SK-N-SH (cell line): ENCODE data around the gene EPHA6. TPM values are rescaled to one million over a fixed set of nuclear protein-coding genes. Genes with fewer than 3 reads are reported as not detected.

ENCODE experiments used
- CTCF ChIA-PET: fragments of 300-600, 350-600 bp; formaldehyde crosslinking; extraction: SDS; loops from one replicate; lab custom pipeline; 2021; lab: Yijun Ruan, JAX
- POLR2A ChIA-PET: fragments of 350-600 bp; sonication (Branson Sonifier 250); formaldehyde crosslinking; extraction: SDS; loops from one replicate; lab custom pipeline; 2020; ENCODE audit warnings: antibody characterized with exemption, inconsistent platforms; lab: Yijun Ruan, JAX
- DNase-seq: peaks from one replicate; pipeline ENCODE4 v3.0.0; 2012
- H2AFZ ChIP-seq: fragments of 200-600 bp; sonication (generic); 2 replicates; pipeline ENCODE4 v1.8.1; 2016; ENCODE audit warnings: antibody characterized with exemption, mild to moderate bottlenecking, low read depth
- H3F3A ChIP-seq: fragments of 200-600 bp; sonication (generic); replicated peaks from 2 replicates; pipeline ENCODE3; 2016; ENCODE audit warnings: antibody characterized with exemption, mild to moderate bottlenecking; ENCODE audit not compliant: insufficient read depth
- H3K27ac ChIP-seq, 2 experiments: fragments of 200-500 bp in 1 of 2; fragments of 200-600 bp in 1 of 2; sonication (Bioruptor generic) in 1 of 2; sonication (generic), shearing (Covaris generic) in 1 of 2; 2 replicates each; pipeline versions ENCODE4 v1.5.1 to v1.6.1; 2014 to 2016; ENCODE audit warnings: low read depth in 2 of 2, inconsistent platforms in 1 of 2, low read length in 1 of 2, mild to moderate bottlenecking in 1 of 2, mixed read lengths in 1 of 2
- H3K27me3 ChIP-seq: fragments of 200-600 bp; sonication (generic), shearing (Covaris generic); 2 replicates; pipeline ENCODE4 v1.6.1; 2016; ENCODE audit warnings: mixed run types; ENCODE audit not compliant: insufficient read depth
- H3K36me3 ChIP-seq, 2 experiments: fragments of 200-500 bp in 1 of 2; fragments of 200-600 bp in 1 of 2; sonication (Bioruptor generic) in 1 of 2; sonication (generic) in 1 of 2; replicated peaks in 1 of 2; 2 replicates each; pipeline versions ENCODE3 to v1.5.1; 2014 to 2016; ENCODE audit warnings: low read length in 1 of 2, mild to moderate bottlenecking in 1 of 2; ENCODE audit not compliant: insufficient read depth in 2 of 2, control insufficient read depth in 1 of 2
- H3K4me1 ChIP-seq, 2 experiments: fragments of 200-500 bp in 1 of 2; fragments of 200-600 bp in 1 of 2; sonication (Bioruptor generic) in 1 of 2; sonication (generic), shearing (Covaris generic) in 1 of 2; 2 replicates each; pipeline versions ENCODE4 v1.5.1 to v1.6.1; 2014 to 2016; ENCODE audit warnings: low read depth in 1 of 2, low read length in 1 of 2, mixed run types in 1 of 2; ENCODE audit not compliant: insufficient read depth in 2 of 2, control insufficient read depth in 1 of 2
- H3K4me2 ChIP-seq: fragments of 200-600 bp; sonication (generic), shearing (Covaris generic); 2 replicates; pipeline ENCODE4 v1.6.1; 2017; ENCODE audit warnings: mixed run types
- H3K4me3 ChIP-seq, 2 experiments: fragments of 200-500 bp in 1 of 2; fragments of 200-600 bp in 1 of 2; sonication (Bioruptor generic) in 1 of 2; sonication (generic), shearing (Covaris generic) in 1 of 2; 2 replicates each; pipeline versions ENCODE4 v1.5.1 to v1.8.1; 2014 to 2016; ENCODE audit warnings: low read depth in 2 of 2, inconsistent platforms in 1 of 2, low read length in 1 of 2, mild to moderate bottlenecking in 1 of 2, mixed read lengths in 1 of 2, moderate library complexity in 1 of 2
- H3K79me2 ChIP-seq: fragments of 200-600 bp; sonication (generic); 2 replicates; pipeline ENCODE4 v1.8.1; 2017; ENCODE audit warnings: mild to moderate bottlenecking; ENCODE audit not compliant: insufficient read depth
- H3K9ac ChIP-seq: fragments of 200-600 bp; sonication (generic); 2 replicates; pipeline ENCODE4 v1.6.1; 2017; ENCODE audit warnings: mixed run types
- H3K9me2 ChIP-seq: fragments of 200-600 bp; sonication (generic); 2 replicates; pipeline ENCODE4 v1.6.1; 2017; ENCODE audit warnings: mixed run types
- H3K9me3 ChIP-seq: fragments of 200-600 bp; sonication (generic); 2 replicates; pipeline ENCODE4 v1.6.1; 2017; ENCODE audit warnings: mixed run types, mild to moderate bottlenecking, moderate library complexity
- H4K20me1 ChIP-seq: fragments of 200-600 bp; sonication (generic); 2 replicates; pipeline ENCODE4 v1.6.1; 2017; ENCODE audit warnings: mild to moderate bottlenecking, mixed run types; ENCODE audit not compliant: insufficient read depth
- EP300 ChIP-seq, 2 experiments: IDR thresholded peaks; 2 replicates each; pipeline versions ENCODE4 v1.4.0 to v1.6.1; 2012; ENCODE audit warnings: borderline replicate concordance in 1 of 2, low read depth in 1 of 2, low read length in 1 of 2
- FOXJ3 ChIP-seq: sonication (generic); formaldehyde crosslinking; IDR thresholded peaks from 2 replicates; pipeline ENCODE4 v1.5.1; 2020; ENCODE audit warnings: mild to moderate bottlenecking, missing genetic modification reagents
- GATA2 ChIP-seq: sonication (generic); formaldehyde crosslinking; IDR thresholded peaks from 2 replicates; pipeline ENCODE4 v1.5.0; 2020; ENCODE audit warnings: mild to moderate bottlenecking, missing genetic modification reagents
- MEF2A ChIP-seq: IDR thresholded peaks from 2 replicates; pipeline ENCODE4 v1.4.0; 2012; ENCODE audit warnings: low read depth, borderline replicate concordance
- SIN3A ChIP-seq: IDR thresholded peaks from 2 replicates; pipeline ENCODE4 v1.6.1; 2012; ENCODE audit warnings: low read depth, mild to moderate bottlenecking, low read length, moderate library complexity, borderline replicate concordance
- SMC3 ChIP-seq: IDR thresholded peaks from 2 replicates; pipeline ENCODE4 v1.6.1; 2012; ENCODE audit warnings: low read depth, low read length, improper control_type of control experiment
- TCF12 ChIP-seq: IDR thresholded peaks from 2 replicates; pipeline ENCODE4 v1.4.0; 2012
- TEAD4 ChIP-seq: IDR thresholded peaks from 2 replicates; pipeline ENCODE4 v1.4.0; 2012; ENCODE audit warnings: mild to moderate bottlenecking, borderline replicate concordance; ENCODE audit not compliant: insufficient read depth
- YY1 ChIP-seq: IDR thresholded peaks from 2 replicates; pipeline ENCODE4 v1.4.0; 2012; ENCODE audit warnings: low read depth, mild to moderate bottlenecking
- WGBS: methylation state at CpG from one replicate; pipeline ENCODE4 v1.1.6; 2017; ENCODE audit warnings: low lambda C conversion rate; 5-methylcytosine and 5-hydroxymethylcytosine counted together
- polyA plus RNA-seq, 3 experiments: library from polyadenylated mRNA; depleted of rRNA; stranded (reverse); fragments of >200 nt; gene quantifications; 2 replicates each; pipeline ENCODE4 v1.2.3, GENCODE V29; 2012
- TF ChIP-seq, protein P1 (sequence below): IDR thresholded peaks from 2 replicates; pipeline ENCODE4 v1.4.0; 2012; ENCODE audit warnings: low read depth
- TF ChIP-seq, protein P2 (sequence below): fragments of 150-350 bp; IDR thresholded peaks from 2 replicates; pipeline ENCODE4 v1.6.1; 2016; ENCODE audit warnings: mild to moderate bottlenecking, low read depth, low read length
- TF ChIP-seq, protein P3 (sequence below): fragments of 200-600 bp; sonication (generic); IDR thresholded peaks from 2 replicates; pipeline ENCODE4 v1.6.1; 2017; ENCODE audit warnings: antibody characterized with exemption, mild to moderate bottlenecking, moderate library complexity

EPHA6 gene
- polyA plus RNA-seq, 1 of the 3 experiments (the other 2 are of a cell fraction) = not detected

DNA sequence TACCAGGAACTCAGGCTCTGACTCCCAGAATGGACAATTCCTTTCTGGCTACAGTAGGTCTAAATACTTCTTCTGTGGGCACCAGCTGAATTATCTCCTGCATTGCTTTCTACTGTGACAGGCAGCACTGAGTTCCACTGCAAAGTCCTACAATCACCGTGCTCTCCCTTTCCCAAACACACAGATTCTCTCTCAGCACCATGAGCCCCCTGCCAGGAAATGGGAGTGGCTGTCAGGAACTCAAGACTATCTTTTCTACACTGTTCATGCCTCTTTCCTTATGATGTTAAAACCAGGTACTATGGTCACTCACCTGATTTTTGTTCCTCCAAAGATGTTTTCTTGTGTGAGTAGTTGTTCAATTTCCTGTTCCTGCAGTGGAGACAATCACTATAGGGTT lies 383.4 kb downstream of the EPHA6 start:
- H4K20me1 ChIP-seq = no peaks in the 10 kb centered on the region
- 26% methylated on average over 1 of the region's 1 CpG for WGBS
- H3K4me1 ChIP-seq = no peaks in the 10 kb centered on the region
- H3K4me3 ChIP-seq = no peak overlapping the region
- no peaks in the 10 kb centered on the region for H3F3A ChIP-seq
- no peak for DNase-seq
- CTCF ChIA-PET = no interaction called here
- no peak overlapping the region for H2AFZ ChIP-seq
- H3K9me2 ChIP-seq = no peaks in the 10 kb centered on the region
- H3K4me2 ChIP-seq = no peak overlapping the region
- TF ChIP-seq MEF2A (no peak), SMC3 (no peak), FOXJ3 (CRISPR knock-in tag) (no peak)
- TF ChIP-seq, protein P1, sequence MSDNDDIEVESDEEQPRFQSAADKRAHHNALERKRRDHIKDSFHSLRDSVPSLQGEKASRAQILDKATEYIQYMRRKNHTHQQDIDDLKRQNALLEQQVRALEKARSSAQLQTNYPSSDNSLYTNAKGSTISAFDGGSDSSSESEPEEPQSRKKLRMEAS = no peak
- H3K27ac ChIP-seq = no peak overlapping the region
- no peaks in the 10 kb centered on the region for H3K27me3 ChIP-seq
- no peak overlapping the region for H3K9ac ChIP-seq
- H3K36me3 ChIP-seq = no peaks in the 10 kb centered on the region
- no peaks in the 10 kb centered on the region for H3K79me2 ChIP-seq
- no peaks in the 10 kb centered on the region for H3K9me3 ChIP-seq
- POLR2A ChIA-PET = no interaction called here

DNA sequence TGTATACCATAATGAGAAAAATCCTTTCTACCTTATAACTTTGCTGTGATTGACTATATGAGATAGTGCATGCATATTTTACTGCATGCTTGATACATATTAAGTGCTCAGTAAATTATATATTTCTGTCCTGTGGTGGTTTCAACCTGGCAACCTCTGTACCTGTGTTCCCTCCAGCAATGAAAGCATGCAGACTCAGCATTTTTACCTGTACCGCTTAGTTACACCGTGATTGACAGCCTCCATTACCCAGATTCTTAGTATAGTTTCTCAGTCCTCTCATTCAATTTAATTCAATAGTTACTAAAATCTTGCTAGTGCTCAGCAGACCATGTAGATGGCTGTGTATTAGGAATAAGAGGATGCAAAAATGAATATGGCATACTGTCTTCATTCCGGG lies 386.0 kb downstream of the EPHA6 start:
- Histone ChIP-seq H3K9me3 (no peaks in the 10 kb centered on the region), H3F3A (no peaks in the 10 kb centered on the region), H3K36me3 (no peaks in the 10 kb centered on the region), H3K27me3 (no peaks in the 10 kb centered on the region), H3K4me3 (no peak overlapping the region), H3K9ac (no peak overlapping the region), H4K20me1 (no peaks in the 10 kb centered on the region), H3K9me2 (no peaks in the 10 kb centered on the region), H3K79me2 (no peaks in the 10 kb centered on the region), H2AFZ (no peak overlapping the region), H3K27ac (no peak overlapping the region), H3K4me2 (no peak overlapping the region), H3K4me1 (no peaks in the 10 kb centered on the region)
- WGBS = 21% methylated on average over 3 of the region's 3 CpGs
- TF ChIP-seq GATA2 (CRISPR knock-in tag) (no peak), SMC3 (no peak), FOXJ3 (CRISPR knock-in tag) (no peak), TCF12 (no peak), SIN3A (no peak), EP300 (IDR thresholded peaks at IDR 0.05; ENCODE audit: borderline replicate concordance in 1 of 2, low read depth in 1 of 2, low read length in 1 of 2) (no peak), TEAD4 (no peak), YY1 (no peak)
- TF ChIP-seq, protein P2, sequence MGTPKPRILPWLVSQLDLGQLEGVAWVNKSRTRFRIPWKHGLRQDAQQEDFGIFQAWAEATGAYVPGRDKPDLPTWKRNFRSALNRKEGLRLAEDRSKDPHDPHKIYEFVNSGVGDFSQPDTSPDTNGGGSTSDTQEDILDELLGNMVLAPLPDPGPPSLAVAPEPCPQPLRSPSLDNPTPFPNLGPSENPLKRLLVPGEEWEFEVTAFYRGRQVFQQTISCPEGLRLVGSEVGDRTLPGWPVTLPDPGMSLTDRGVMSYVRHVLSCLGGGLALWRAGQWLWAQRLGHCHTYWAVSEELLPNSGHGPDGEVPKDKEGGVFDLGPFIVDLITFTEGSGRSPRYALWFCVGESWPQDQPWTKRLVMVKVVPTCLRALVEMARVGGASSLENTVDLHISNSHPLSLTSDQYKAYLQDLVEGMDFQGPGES = no peak
- TF ChIP-seq, protein P3, sequence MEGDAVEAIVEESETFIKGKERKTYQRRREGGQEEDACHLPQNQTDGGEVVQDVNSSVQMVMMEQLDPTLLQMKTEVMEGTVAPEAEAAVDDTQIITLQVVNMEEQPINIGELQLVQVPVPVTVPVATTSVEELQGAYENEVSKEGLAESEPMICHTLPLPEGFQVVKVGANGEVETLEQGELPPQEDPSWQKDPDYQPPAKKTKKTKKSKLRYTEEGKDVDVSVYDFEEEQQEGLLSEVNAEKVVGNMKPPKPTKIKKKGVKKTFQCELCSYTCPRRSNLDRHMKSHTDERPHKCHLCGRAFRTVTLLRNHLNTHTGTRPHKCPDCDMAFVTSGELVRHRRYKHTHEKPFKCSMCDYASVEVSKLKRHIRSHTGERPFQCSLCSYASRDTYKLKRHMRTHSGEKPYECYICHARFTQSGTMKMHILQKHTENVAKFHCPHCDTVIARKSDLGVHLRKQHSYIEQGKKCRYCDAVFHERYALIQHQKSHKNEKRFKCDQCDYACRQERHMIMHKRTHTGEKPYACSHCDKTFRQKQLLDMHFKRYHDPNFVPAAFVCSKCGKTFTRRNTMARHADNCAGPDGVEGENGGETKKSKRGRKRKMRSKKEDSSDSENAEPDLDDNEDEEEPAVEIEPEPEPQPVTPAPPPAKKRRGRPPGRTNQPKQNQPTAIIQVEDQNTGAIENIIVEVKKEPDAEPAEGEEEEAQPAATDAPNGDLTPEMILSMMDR = no peak
- ChIA-PET CTCF (no interaction called here), POLR2A (no interaction called here)
- DNase-seq = no peak
